ENCODE measurements around the gene AOC1.

- TF ChIP-seq, protein P1, sequence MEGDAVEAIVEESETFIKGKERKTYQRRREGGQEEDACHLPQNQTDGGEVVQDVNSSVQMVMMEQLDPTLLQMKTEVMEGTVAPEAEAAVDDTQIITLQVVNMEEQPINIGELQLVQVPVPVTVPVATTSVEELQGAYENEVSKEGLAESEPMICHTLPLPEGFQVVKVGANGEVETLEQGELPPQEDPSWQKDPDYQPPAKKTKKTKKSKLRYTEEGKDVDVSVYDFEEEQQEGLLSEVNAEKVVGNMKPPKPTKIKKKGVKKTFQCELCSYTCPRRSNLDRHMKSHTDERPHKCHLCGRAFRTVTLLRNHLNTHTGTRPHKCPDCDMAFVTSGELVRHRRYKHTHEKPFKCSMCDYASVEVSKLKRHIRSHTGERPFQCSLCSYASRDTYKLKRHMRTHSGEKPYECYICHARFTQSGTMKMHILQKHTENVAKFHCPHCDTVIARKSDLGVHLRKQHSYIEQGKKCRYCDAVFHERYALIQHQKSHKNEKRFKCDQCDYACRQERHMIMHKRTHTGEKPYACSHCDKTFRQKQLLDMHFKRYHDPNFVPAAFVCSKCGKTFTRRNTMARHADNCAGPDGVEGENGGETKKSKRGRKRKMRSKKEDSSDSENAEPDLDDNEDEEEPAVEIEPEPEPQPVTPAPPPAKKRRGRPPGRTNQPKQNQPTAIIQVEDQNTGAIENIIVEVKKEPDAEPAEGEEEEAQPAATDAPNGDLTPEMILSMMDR (IDR thresholded peaks at IDR 0.05) = no peak
- no peak for TF ChIP-seq POLR2A (IDR thresholded peaks at IDR 0.05)
Observed at GRCh38 chr7:150820148-150820547, 32.2 kb upstream of the AOC1 start.

Measured in tibial nerve (tissue), 3 donors.